GM13976 (cell line): ENCODE measurements around the gene CA7.

ENCODE experiments used
- DNase-seq: peaks from one replicate; pipeline ENCODE4 v3.0.0; 2012; ENCODE audit warnings: low spot score
- CTCF ChIP-seq: IDR thresholded peaks from 2 replicates; pipeline ENCODE4 v1.5.1; 2012; ENCODE audit warnings: borderline replicate concordance, mild to moderate bottlenecking; ENCODE audit not compliant: insufficient read depth; ENCODE audit errors: extremely low read depth, missing control alignments, control extremely low read depth
- in situ Hi-C: fragments of 300-500 bp; cut with MboI; formaldehyde crosslinking; loops from one replicate; pipeline ENCODE4 v1.12.0; 2022; ENCODE audit warnings: low sequenced_read_pairs, mixed read lengths, inconsistent platforms; ENCODE audit not compliant: unreplicated experiment

Gene CA7

GRCh38 chr16:66886321-66886720 is 42.1 kb downstream of the CA7 start:
- DNase-seq = no peak
- in situ Hi-C loops = no loop called here
- TF ChIP-seq CTCF = no peak

- TF ChIP-seq CTCF = no peak
- no peak for DNase-seq
- in situ Hi-C loops = no loop called here
Measured at GRCh38 chr16:66886914-66887313, 42.7 kb downstream of the CA7 start.

DNA sequence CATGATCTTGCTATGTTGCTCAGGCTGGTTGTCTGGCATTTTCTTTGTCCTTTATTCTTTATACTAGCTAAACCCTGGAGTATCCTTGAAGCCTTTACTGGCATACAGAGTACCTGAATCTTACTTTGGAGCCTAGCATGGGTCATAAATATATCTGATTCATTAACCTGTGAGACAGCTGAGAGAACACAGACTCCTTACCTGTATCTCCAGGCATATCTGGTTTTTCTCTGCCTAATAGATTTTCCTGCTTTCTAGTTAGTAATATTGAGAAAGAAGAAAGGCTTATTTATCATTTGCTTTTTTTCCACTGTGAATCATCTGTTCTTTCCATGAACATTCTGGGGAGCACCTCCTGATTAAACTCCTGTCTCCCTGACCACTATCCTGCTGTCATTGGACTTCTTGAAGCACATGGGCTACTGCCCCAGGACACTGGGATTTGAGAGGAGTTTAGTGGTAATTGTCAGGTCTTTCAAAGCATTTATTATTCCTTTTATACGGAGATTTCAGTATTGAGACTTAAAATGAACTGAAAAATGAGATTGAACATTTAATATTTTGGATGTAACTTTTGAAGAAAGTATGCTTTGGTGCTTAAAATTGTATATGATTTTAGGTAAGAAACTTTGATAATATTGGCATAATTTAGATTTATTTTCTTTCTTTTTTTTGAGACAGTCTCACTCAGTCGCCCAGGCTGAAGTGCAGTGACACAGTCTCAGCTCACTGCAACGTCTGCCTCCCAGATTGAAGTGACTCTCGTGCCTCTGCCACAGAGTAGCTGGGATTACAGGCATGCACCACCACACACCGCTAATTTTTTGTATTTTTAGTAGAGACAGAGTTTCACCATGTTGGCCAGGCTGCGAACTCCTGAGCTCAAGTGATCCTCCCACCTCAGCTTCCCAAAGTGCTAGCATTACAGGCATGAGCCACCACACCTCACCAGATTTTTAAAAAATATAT is 44.7 kb downstream of the CA7 start:
- in situ Hi-C loops = no loop called here
- no peak for DNase-seq
- TF ChIP-seq CTCF = no peak

DNA sequence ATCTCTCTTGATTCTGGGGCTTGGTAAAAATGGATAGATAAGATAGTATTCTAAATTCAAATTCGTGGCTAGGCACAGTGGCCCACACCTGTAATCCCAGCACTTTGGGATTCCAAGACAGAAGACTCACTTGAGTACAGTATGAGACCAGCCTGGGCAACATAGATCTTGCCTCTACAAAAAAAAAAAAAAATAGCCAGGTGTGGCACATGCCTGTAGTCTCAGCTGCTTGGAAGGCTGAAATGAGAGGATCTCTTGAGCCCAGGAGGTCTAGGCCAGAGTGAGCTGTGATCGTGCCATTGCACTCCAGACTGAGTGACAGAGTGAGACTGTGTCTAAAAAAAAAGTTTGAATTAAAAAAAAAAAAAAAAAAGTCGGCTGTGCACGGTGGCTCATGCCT is 45.4 kb downstream of the CA7 start:
- TF ChIP-seq CTCF = no peak
- DNase-seq = no peak
- in situ Hi-C loops = no loop called here

DNA sequence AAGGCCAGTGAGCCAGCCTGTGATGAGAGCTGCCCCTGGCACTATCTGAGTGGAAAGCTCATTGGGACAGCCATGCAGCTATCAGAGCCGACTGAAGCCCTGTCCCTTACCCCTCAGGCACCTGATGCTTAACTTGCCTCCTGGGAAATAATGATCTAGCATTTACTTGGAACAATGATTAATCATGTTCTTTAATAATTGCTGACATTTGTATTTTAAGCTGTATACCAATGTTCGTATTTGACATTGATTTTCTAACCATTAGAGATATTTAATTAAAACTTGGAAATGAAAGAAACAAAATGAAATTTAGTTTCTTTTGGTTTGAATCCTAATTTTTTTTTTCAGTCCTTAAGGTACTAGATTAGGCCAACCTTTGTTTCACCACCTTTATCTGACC is 46.6 kb downstream of the CA7 start:
- no peak for DNase-seq
- in situ Hi-C loops = no loop called here
- no peak for TF ChIP-seq CTCF

DNA sequence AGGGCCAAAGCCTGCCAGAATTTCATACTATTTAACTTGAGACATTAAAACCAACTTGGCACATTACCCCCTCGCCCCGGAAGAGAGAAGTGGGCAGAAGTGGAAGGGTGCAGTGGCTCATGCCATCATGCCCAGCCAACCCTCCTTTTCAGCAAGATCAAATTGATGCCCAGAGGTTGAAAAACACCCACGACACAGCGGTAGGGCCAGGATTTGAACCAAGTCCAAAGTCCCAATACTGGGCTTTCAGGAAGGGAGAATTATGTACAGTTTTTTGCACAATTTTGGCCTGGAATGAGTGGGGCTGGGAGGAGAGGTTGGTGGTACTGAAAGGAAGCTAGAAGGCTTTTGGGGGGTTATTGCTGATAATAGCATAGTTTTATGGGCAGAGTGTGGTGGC is 47.1 kb downstream of the CA7 start:
- no peak for TF ChIP-seq CTCF
- in situ Hi-C loops = no loop called here

GRCh38 chr16:66891797-66892196 is 47.6 kb downstream of the CA7 start:
- DNase-seq = no peak
- TF ChIP-seq CTCF = no peak
- in situ Hi-C loops = no loop called here

More for the DNA sequence above, 47.1 kb downstream of the CA7 start:
- DNase-seq = no peak
